ENCODE measurements around the gene GNG12.
"Not testable (repeated sequence)": the region's sequence is repeated elsewhere in the genome, so short reads cannot be mapped to it uniquely, and the experiment has no call there.

Gene GNG12

DNA sequence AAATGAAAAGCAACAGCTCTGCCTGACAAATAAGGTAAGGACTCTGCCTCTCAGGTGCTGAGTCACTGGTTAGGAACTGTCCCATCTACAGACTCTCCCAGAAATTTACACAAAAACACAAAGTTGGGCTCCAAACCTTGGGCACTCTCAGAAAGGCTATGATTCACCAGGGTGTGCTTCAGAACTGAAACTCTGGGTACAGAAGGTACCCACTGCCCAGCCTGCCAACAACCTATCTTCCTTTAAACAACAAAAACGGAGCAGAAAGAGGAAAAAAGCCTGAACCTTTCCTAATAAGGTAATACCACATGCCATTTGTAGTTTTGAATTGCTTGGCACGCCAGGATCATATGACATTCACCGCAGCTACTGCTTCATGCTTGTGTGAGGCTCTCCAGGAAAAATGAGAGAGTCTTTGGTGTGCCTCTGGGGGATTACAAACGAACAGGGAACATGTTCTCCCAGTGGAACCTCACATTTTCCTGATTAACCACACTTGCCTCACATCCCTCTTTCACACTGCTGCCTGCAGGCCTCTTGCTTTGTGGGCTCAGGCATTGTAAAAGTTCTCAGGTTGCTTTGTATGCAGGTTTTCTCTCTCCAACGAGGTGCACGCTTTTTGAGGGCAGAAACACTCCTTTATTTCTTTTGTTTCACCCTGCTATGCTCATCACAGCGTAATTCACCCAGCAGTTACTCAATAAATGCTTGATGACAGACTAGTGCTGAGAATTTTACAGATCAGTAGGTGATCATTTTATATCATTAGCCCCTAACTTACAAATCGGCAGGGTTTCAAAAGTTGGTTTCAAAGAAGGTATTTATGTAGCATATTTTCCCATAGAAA is 83.2 kb downstream of the GNG12 start:
- peak; percentile 82 for DNase-seq

DNA sequence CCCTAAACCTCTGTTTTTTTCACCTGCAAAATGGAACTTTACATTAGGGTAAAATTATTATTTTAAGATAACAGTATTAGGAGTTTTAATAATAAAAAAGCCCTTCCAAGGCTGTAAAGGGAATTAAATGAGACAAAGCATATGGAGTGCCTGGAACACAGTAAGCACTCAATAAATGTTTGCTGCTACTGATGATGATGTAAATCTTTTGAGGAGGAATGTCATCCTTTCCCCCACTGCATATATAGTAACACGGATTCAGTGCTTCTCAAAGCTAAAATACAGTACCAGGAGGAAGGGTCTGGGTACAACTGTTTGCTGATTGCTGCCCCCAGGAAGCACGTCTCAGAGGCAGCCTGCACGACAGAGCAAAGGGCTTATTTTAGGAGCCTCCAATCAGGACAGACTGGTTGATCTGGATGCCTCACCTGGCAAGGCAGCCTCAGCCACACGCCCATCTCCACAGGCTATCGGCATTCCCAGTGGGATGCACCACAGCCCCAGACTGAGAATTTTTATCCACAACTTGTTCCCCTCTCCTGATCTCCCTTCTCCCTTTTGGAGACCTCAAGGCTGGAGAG is 83.9 kb downstream of the GNG12 start:
- no peak for DNase-seq

DNA sequence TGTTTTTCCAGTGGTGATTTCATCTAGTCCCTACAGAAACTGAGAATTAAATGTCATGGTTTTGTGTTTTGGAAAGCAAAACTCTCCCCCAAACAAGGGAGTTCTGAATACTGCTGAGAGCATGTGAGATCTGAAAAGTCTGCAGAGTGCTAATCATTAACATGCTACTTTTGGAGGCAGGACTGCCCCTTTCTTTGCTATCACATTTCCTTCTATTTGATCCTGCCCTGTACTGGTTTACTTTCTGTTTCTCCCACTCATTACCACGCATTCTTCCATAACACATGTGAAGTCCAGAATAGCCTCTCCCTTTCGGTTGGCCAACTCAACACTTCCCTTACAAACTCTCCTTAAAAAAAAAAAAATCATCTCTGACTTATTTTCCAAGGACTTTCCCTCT is 84.6 kb downstream of the GNG12 start:
- no peak for DNase-seq

DNA sequence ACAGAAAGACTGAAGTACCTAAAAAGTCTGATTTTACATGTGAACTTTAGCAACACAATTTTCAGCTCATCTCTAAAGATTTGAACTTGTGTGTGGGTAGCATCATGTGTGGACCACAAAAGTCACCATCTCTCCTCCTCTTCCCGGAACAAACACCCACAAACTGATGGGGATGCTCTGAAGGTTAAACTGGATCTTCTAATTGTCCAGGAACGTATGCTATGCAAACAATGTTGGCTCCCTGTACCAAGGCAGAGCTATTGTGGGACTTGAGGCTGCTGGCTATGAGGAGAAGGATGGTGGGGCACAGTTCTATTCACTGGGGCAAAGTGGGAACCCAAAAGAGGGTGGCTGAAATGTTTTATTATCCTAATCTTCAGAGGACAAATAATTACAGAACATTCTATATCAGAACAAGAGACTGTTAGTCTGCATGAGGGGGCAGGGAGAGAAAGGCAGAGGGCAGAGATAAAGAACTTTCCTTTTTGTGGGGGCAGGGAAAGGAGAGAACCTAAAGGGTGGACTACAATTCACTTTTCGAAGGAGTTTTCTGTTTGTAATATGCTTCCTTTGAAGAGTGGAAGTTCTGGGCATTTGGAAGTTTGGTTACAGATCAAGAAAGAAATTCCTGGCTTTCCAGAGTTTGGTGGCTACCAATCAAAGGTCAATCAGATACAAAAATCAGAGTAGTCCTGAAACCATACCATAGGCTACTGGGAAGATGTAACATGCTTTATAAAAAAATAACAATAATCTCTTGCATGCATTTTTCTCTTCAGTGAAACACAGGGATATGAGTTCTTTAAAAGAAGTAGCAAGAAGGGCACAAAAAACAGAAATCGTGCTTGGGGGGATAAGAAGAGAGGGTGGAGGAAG is 85.4 kb downstream of the GNG12 start:
- no peak for DNase-seq

DNA sequence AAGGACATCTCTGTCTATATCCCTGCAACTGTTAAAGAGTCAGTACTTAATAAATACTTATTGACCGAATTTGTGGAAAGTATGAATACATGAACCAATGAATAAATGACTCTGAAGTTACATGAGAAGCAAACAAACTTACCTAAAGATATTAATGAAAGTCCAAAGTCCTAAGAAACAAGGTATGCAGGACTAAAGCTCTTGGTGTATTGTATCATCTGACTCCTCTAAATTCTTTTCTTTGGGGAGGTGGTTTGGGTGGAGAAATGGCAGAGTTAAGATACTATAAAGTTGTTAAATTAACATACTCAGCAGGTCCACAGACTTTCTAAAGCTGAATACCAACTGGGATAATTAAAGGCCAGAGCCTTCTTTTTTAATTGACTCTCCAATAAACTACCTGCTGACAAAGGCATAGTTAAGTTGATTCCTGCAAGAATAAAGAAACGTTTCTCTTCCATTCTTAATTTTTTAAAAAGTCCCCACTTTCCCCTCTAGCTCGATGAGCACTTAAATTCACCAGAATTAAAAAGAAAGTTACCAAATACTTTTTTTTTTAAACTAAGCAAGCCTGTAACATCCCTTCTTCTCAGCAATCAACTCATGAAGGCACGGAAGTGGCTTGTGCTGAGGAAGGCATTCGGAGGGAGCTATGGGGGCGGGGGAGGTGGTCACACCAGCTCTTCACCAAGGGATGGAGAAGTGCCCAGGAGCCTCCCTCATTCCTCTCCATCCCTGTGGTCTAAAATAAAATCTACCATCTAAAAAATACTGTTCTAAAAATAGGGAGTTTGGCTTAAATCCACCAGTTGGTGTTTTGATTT is 87.2 kb downstream of the GNG12 start:
- DNase-seq = no peak

DNA sequence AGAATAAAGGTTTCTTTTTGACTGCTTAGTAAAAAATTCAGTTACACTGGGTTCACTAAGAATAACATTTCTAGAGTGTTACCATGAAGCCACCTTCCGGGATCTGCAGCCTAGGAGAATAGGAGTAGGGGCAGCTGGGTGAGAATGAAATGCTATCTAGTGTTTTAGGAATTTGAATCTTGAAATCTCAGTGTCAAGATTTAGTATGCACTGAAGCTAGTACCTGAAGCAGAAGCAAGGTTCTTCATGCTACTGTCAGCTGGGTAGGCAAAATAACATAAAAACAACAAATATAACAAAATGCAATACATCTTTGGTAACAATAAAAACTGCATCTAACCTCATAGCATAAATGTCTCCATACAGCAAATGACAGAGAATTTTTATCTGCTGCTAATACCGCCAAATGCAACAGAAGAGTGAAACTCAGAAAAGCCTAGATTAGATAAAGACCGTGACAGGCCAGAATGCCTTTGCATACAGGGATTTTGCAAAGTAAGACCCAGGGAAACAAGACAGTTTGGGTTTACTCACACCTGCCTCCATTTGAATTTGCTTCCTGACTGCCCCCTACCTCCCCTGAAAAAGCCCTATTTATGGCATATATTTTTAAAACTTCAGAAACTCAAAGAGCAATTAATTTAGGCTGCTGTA is 90.1 kb downstream of the GNG12 start:
- no peak for DNase-seq

DNA sequence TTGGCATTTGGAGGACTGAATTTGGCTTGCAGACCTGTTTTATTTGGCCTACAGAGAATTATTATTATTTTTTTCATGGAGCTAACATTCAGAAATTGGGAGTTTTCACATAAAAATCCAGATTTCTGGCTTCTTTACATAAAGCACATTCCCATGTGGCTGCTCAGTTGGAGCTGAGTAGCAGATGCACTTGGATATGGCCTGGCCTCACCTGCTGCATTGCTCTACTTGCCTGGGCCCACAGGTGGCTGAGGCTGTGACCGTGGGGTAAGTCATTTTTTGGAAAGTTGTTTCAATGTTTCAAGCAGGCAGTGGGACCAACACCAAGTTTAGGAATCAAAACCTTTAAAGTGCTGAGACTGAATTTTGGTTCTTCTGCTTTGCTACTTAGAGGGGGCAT is 91.5 kb downstream of the GNG12 start:
- DNase-seq = no peak

DNA sequence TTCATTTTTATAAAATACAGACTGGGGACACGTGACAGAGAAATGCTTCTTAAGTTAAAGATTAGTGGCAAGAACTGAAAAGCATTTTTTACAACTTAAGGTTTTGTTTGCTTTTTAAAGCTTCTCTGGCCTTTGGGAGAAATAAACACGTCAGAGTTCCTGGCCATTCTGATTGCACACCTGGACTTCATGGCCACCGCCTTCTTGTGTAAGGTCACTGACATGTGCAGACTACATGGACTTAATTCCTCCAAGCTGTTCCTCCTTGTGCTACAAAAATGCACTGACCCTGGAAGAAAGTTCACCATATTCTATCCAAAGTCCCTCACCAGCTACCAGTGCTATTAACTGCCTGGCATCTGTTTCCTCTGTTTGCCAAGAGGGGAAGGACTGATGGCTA is 92.1 kb downstream of the GNG12 start:
- no peak for DNase-seq

DNA sequence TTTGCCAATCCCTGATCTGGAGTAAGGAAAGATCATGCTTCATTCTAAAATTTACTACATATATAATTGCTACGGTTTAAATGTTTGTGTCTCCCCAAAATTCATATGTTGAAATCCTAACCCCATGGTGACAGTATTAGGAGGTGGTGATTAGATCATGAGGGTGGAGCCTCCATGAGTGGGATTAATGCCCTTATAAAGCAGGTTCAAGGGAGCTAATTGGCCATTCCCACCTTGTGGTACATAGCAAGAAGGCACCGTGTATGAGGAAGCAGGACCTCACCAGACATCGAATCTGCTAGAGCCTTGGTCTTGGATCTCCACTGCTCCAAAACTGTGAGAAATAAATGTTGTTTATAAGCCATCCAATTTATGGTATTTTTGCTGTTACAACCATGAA is 92.7 kb downstream of the GNG12 start:
- no peak for DNase-seq

DNA sequence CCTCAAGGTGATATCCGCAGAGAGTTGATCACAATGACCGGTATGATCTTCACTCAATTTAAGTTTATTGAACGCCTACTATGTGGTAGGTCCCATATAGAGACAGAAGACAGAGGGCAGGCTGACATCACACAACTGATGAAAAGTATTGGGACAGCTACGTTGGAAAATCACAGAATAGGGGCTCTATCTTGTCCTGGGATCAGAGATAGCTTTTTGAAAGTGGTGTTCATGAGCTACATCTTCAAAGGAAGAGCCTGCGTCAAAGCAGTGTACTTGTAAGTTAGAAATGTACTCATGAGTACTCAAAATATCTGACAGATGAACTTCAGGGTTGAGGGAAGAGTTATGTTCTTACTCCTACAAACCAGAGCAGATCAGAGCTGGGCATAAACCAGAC is 93.9 kb downstream of the GNG12 start:
- no peak for DNase-seq

DNA sequence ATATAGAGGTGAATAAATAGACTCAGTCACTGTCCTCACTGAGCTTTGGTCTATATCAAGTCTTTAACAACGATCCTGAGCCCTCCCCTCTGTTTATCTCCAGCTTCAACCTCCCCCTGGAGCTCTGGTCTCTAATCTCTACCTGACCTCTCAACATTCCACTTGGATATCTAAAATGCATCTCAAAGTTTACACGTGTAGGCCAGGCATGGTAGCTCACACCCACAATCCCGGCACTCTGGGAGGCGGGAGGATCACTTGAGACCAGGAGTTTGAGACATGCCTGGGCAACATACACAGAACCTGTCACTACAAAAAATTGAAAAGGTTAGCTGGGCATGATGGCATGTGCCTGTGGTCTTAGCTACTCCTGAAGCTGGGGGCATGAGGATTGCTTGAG is 94.9 kb downstream of the GNG12 start:
- DNase-seq = no peak

DNA sequence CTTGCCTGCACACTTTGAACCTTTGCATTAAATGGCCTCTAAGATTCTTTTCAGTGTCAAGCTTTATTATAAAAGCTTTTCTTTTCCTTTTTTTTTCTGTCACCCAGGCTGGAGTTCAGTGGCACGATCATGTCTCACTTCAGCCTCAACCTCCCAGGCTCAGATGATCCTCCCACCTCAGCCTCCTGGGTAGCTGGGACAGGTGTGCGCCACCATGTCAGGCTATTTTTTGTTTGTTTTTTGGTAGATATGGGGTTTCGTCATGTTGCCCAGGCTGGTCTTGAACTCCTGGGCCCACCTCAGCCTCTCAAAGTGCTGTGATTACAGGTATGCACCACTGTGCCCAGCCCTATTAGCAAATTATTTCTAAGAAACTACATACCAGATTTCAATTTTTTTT is 95.4 kb downstream of the GNG12 start:
- no peak for DNase-seq

DNA sequence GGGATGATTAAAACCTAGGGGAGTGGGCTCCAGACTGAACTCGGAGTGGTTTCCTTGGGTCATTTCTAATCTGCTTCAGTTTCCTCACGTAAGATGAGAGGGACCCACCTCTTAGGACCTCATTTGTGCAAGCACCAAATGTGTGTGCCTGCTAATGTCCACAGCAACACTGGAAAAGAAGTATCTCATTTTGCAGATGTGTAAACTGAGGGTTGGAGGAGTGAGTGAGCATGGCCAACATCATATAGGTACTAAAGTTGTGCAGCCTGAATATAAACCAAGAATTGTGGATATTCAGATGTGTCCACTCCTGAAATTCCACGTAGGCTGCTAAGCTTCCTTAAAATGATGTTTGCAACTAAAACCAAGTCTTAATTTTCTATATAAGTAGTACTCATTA is 96.5 kb downstream of the GNG12 start:
- no peak for DNase-seq

DNA sequence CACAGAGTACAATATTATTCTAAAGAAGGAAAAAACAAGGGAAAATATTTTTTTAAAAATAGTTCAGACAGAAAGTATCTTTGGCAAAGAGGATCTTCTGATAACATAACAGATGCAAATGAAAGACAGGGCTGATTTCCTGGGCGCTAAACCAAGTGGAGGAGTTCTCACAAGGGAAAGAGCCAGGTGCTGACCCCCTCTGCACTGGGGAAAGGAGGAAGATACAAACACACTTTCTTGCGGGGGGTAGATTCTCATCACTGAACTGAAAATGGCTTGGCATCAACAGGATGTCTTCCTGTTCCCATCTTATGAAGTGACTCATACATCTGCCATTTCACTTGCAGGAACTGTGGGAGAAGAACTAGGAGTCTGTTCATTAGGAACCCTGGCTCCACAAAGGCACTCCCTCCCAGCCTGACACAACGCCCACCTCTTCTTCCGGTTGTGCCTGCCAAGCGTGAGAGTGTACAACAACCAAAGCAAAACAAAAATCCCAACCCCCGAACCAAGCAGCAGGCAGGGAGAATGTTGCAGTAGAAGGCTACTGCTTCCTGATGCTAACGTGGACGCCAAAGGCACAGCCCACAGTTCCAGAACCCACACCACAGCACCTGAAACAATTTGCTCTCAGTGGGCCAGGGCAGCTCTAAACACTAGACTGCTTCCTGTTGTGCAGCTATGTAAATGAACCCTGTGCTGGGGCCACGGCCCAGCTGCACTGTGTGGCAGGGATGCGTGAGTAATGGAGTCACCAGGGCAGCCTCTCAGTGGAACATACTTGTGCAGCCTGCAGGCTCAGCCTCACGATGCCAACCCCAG is 97.2 kb downstream of the GNG12 start:
- DNase-seq = no peak

DNA sequence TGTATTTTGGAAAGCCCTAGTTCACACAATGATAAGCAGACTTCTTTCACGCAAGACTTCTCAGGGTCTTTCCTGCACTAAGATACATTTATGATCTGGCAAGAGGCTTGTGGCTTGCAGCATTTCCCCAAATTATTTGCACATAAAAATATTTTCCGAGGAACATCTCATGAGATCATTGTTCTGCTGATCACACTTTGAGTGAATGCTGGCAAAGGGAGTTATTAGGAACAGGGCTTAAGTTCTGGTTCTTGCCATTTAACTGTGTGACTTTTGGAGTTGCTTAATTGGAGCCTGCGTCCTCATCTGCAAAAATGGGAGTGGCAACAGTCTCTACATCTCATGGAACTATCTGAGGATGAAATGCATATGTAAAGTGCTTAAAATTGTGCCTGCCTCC is 98.1 kb downstream of the GNG12 start:
- DNase-seq = no peak

DNA sequence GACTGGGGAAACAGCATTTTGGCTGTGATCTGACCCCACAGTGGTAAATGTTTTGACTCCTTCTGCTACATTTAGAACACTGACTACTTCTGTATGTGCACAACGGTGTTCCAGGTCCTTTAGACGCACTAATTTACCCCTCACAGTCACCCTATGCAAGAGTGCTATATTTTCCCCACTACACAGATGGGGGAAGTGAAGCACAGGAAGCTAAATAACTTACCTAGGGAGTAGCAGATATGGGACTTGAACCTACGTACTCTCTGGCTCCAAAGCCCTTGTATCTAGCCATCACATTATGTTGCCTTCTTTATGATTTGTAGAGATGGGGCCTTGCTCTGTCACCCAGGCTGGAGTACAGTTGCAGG is 99.0 kb downstream of the GNG12 start:
- no peak for DNase-seq

DNA sequence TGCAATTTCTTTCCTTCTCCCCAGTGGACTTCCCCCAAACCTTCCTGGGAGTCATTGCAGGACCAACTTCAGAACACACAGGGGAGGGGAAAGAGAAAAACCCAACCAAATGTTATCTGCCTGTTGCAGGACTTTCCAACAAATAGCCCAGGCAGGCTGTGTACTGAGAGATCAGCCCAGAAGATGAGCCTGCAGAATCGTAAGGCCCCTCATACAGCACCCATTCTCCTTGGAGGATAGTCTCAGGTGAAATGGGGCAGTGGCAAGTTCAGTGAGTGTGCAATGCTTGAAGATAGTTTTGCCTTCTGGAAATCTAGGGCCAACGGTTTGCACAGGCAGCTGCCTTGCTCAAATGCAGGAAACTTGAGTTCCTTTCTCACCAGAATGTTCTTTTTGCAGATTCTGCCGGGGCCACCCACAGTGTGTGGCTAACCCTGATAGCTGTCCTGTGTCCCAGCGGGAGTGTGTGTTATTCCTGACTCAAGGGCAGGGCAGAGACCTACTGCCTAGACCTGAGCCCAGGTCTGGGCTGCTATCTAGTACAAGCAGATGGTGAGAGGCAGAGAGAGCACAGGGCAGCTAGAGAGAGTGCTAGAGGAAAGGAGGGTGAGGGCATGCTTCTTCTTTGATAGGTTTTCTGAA is 99.5 kb downstream of the GNG12 start:
- DNase-seq = no peak

DNA sequence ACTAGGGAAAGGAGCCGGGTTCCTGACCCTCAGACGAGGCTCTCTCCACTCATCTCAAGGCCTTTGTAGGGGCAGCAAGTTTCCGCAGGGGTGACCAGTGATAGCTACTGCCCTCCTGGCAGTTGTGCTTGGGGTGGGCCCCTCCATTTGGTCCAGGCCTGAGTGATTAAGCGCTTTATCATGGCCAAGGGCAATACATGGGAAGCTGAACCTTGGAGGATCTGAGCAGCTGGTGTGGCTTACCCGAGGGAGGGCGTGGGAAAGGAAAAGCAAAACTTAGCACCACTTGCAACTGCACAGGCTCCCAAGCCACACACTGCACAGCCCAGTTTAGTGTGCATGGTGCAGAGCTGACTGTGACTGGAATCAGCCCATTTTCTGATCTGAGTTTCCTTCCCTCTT is 100.5 kb downstream of the GNG12 start:
- DNase-seq = no peak

DNA sequence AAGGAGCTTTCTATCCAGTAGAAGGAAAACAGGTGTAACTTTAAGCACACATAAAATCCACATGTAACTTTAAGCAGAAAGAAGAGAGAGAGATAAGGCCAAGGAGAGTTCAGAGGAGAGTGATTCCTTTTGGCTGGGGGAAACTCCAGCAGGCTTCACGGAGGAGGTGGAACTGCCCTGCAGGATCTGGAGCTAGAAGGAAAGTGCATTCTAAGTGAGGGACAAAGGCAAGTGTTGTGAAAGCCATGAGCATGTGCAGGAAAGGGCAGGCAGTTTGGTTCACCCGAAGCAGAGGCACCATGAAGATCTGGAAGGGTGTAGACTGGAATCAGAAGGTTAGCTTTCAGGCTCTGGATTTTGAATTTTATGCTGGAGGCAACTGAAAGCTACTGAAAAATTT is 101.9 kb downstream of the GNG12 start:
- no peak for DNase-seq

DNA sequence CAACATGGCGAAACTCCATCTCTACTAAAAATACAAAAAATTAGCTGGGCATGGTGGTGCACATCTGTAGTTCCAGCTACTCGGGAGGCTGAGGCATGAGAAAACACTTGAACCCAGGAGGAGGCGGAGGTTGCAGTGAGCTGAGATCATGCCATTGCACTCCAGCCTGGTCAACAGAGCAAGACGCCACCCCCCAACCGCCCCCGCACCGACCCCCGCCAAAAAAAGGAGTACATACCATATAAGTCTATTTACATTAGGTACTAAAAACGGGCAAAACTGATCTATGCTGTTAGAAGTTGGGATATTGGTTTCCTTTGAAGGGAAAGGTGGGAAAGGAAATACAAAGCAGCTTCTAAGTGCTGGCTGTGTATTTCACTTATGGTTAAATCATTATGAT is 103.0 kb downstream of the GNG12 start:
- not testable (repeated sequence) for DNase-seq

DNA sequence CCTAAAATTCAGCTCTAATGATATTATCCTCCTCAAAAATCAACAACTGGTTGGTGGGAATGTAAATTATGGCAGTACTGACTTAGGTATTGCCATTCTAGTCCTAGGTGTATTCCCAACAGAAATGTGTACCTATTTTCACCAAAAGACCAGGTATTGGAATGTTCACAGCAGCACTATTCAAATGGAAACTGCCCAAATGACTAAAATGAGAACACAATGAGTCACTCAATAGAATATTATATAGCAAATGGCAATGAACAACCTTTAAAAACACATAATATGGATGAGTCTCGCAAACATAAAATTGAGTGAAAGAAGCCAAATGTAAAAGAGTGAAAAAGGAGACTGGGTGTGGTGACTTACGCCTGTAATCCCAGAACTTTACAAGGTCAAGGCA is 103.4 kb downstream of the GNG12 start:
- no peak for DNase-seq
